ENCODE measurements around the gene STX8.

Gene STX8

GRCh38 chr17:9380361-9380760, 195.3 kb downstream of the STX8 start:
- TF ChIP-seq REST (IDR thresholded peaks at IDR 0.05; ENCODE audit: insufficient read depth in 1 of 2, low read depth in 2 of 2, low read length in 2 of 2), result no peak
- TF ChIP-seq SIN3A (IDR thresholded peaks at IDR 0.05; ENCODE audit: borderline replicate concordance, insufficient read depth, low read length), result no peak
- no peak for TF ChIP-seq FOXP2 (optimal IDR thresholded peaks at IDR 0.05; ENCODE audit: borderline replicate concordance, extremely low read depth, extremely low read length, insufficient read depth)
- no peak for TF ChIP-seq POLR2AphosphoS5 (IDR thresholded peaks at IDR 0.05; ENCODE audit: low read depth, low read length)
- TF ChIP-seq TAF1 (IDR thresholded peaks at IDR 0.05; ENCODE audit: borderline replicate concordance, insufficient read depth, low read length), result no peak

GRCh38 chr17:9371019-9371418, 204.6 kb downstream of the STX8 start:
- TF ChIP-seq POLR2AphosphoS5 (IDR thresholded peaks at IDR 0.05; ENCODE audit: low read depth, low read length) (no peak), TAF1 (IDR thresholded peaks at IDR 0.05; ENCODE audit: borderline replicate concordance, insufficient read depth, low read length) (no peak), FOXP2 (optimal IDR thresholded peaks at IDR 0.05; ENCODE audit: borderline replicate concordance, extremely low read depth, extremely low read length, insufficient read depth) (no peak), REST (IDR thresholded peaks at IDR 0.05; ENCODE audit: insufficient read depth in 1 of 2, low read depth in 2 of 2, low read length in 2 of 2) (no peak), SIN3A (IDR thresholded peaks at IDR 0.05; ENCODE audit: borderline replicate concordance, insufficient read depth, low read length) (no peak)

GRCh38 chr17:9370467-9370866, 205.2 kb downstream of the STX8 start:
- TF ChIP-seq FOXP2 (optimal IDR thresholded peaks at IDR 0.05; ENCODE audit: borderline replicate concordance, extremely low read depth, extremely low read length, insufficient read depth) (no peak), TAF1 (IDR thresholded peaks at IDR 0.05; ENCODE audit: borderline replicate concordance, insufficient read depth, low read length) (no peak), SIN3A (IDR thresholded peaks at IDR 0.05; ENCODE audit: borderline replicate concordance, insufficient read depth, low read length) (no peak)

GRCh38 chr17:9368631-9369030, 207.0 kb downstream of the STX8 start:
- TF ChIP-seq FOXP2 (optimal IDR thresholded peaks at IDR 0.05; ENCODE audit: borderline replicate concordance, extremely low read depth, extremely low read length, insufficient read depth), result no peak

- no peak for TF ChIP-seq POLR2AphosphoS5 (IDR thresholded peaks at IDR 0.05; ENCODE audit: low read depth, low read length)
- no peak for TF ChIP-seq REST (IDR thresholded peaks at IDR 0.05; ENCODE audit: insufficient read depth in 1 of 2, low read depth in 2 of 2, low read length in 2 of 2)
- no peak for TF ChIP-seq FOXP2 (optimal IDR thresholded peaks at IDR 0.05; ENCODE audit: borderline replicate concordance, extremely low read depth, extremely low read length, insufficient read depth)
- TF ChIP-seq TAF1 (IDR thresholded peaks at IDR 0.05; ENCODE audit: borderline replicate concordance, insufficient read depth, low read length), result no peak
- no peak for TF ChIP-seq SIN3A (IDR thresholded peaks at IDR 0.05; ENCODE audit: borderline replicate concordance, insufficient read depth, low read length)
Observed at GRCh38 chr17:9367156-9367555, 208.5 kb downstream of the STX8 start.

- no peak for TF ChIP-seq SIN3A (IDR thresholded peaks at IDR 0.05; ENCODE audit: borderline replicate concordance, insufficient read depth, low read length)
- TF ChIP-seq FOXP2 (optimal IDR thresholded peaks at IDR 0.05; ENCODE audit: borderline replicate concordance, extremely low read depth, extremely low read length, insufficient read depth), result no peak
- no peak for TF ChIP-seq POLR2AphosphoS5 (IDR thresholded peaks at IDR 0.05; ENCODE audit: low read depth, low read length)
- no peak for TF ChIP-seq TAF1 (IDR thresholded peaks at IDR 0.05; ENCODE audit: borderline replicate concordance, insufficient read depth, low read length)
- no peak for TF ChIP-seq REST (IDR thresholded peaks at IDR 0.05; ENCODE audit: insufficient read depth in 1 of 2, low read depth in 2 of 2, low read length in 2 of 2)
Observed at GRCh38 chr17:9364837-9365430, 210.7 kb downstream of the STX8 start.
